Measurements from ENCODE around the gene TBX4.

GRCh38 chr17:61436995-61437704, 15.1 kb upstream of the TBX4 start:
- TF ChIP-seq CTCF (IDR thresholded peaks at IDR 0.05) = no peak
- no peak for TF ChIP-seq POLR2A (IDR thresholded peaks at IDR 0.05)

All from thyroid gland (tissue), 4 donors.